GM21723 (cell line): ENCODE data around the gene C11orf86.
"Not testable (repeated sequence)": the region's sequence is repeated elsewhere in the genome, so short reads cannot be mapped to it uniquely, and the experiment has no call there.

Source experiments
- ATAC-seq: cut with Tn5 transposase; IDR thresholded peaks from one replicate; pipeline ENCODE4 v1.9.1; 2021; ENCODE audit warnings: mild to moderate bottlenecking, moderate library complexity; ENCODE audit not compliant: unreplicated experiment

Gene C11orf86

GRCh38 chr11:66974724-66975404 lies at the start of gene C11orf86:
Gene C11orf86 (plus strand): TSS chr11:66975304. CDS start chr11:66975363, 59 bp downstream.
- no peak for ATAC-seq

GRCh38 chr11:66929753-66930152 lies 45.4 kb upstream of the C11orf86 start:
- no peak for ATAC-seq

GRCh38 chr11:66932543-66932942 lies 42.6 kb upstream of the C11orf86 start:
- no peak for ATAC-seq

GRCh38 chr11:66933531-66933930 lies 41.6 kb upstream of the C11orf86 start:
- ATAC-seq: no peak

- ATAC-seq: no peak
These were observed 39.9 kb upstream of the C11orf86 start for GRCh38 chr11:66934950-66935779.

GRCh38 chr11:66936311-66936711 lies 38.8 kb upstream of the C11orf86 start:
- ATAC-seq: no peak

- no peak for ATAC-seq
These were observed 37.8 kb upstream of the C11orf86 start for GRCh38 chr11:66937193-66937733.

GRCh38 chr11:66938582-66939135 lies 36.4 kb upstream of the C11orf86 start:
- no peak for ATAC-seq

- no peak for ATAC-seq
These were observed 25.0 kb upstream of the C11orf86 start for GRCh38 chr11:66950112-66950535.

- no peak for ATAC-seq
These were observed 24.0 kb upstream of the C11orf86 start for GRCh38 chr11:66951135-66951534.

GRCh38 chr11:66951927-66952337 lies 23.2 kb upstream of the C11orf86 start:
- no peak for ATAC-seq

GRCh38 chr11:66953081-66953833 lies 21.8 kb upstream of the C11orf86 start:
- no peak for ATAC-seq

- ATAC-seq: no peak
These were observed 18.3 kb upstream of the C11orf86 start for GRCh38 chr11:66956689-66957290.

GRCh38 chr11:66957971-66958231 lies 17.2 kb upstream of the C11orf86 start:
- no peak for ATAC-seq

- peak; percentile 97 for ATAC-seq
These were observed 16.7 kb upstream of the C11orf86 start, which contains the start of gene PC for GRCh38 chr11:66958232-66958955. Gene PC (minus strand): TSS chr11:66958383. CDS start chr11:66872159, 86,224 bp downstream.

- ATAC-seq: no peak
These were observed 16.2 kb upstream of the C11orf86 start for GRCh38 chr11:66958956-66959274.

GRCh38 chr11:66961691-66962213 lies 13.4 kb upstream of the C11orf86 start:
- ATAC-seq: not testable (repeated sequence)

GRCh38 chr11:66962247-66962646 lies 12.9 kb upstream of the C11orf86 start:
- ATAC-seq: no peak

- ATAC-seq: no peak
These were observed 12.3 kb upstream of the C11orf86 start for GRCh38 chr11:66962801-66963200.

GRCh38 chr11:66964495-66964894 lies 10.6 kb upstream of the C11orf86 start:
- ATAC-seq: no peak
